Liver (tissue), 9 donors: Measurements from ENCODE around the gene TRIM65. TPM values are rescaled to one million over a fixed set of nuclear protein-coding genes. Genes with fewer than 3 reads are reported as not detected.

Experiments used
- DNase-seq: peaks from one replicate; pipeline ENCODE4 v3.0.0-alpha.2; 2017; ENCODE audit warnings: low spot score
- H3K27ac ChIP-seq, 2 donors: one replicate each; pipeline ENCODE4 v1.7.0; 2013; ENCODE audit warnings: inconsistent platforms in 2 of 2, low read length in 2 of 2, control low read depth in 1 of 2, low read depth in 1 of 2, mild to moderate bottlenecking in 1 of 2
- H3K27me3 ChIP-seq, 4 donors: one replicate each; pipeline versions ENCODE4 v1.6.1 to v1.7.0; 2013; ENCODE audit warnings: low read length in 3 of 4, inconsistent platforms in 1 of 4, mild to moderate bottlenecking in 1 of 4, moderate library complexity in 1 of 4; ENCODE audit not compliant: control insufficient read depth in 4 of 4, insufficient read depth in 4 of 4
- H3K36me3 ChIP-seq, 4 donors: one replicate each; pipeline versions ENCODE4 v1.6.1 to v1.7.0; 2013; ENCODE audit warnings: low read length in 3 of 4, mild to moderate bottlenecking in 3 of 4, low read depth in 1 of 4, moderate library complexity in 1 of 4; ENCODE audit not compliant: control insufficient read depth in 4 of 4, insufficient read depth in 3 of 4
- H3K4me1 ChIP-seq, 4 donors: one replicate each; pipeline versions ENCODE4 v1.6.1 to v1.7.0; 2013; ENCODE audit warnings: low read length in 3 of 4, mild to moderate bottlenecking in 3 of 4, moderate library complexity in 1 of 4; ENCODE audit not compliant: control insufficient read depth in 4 of 4, insufficient read depth in 4 of 4
- H3K4me3 ChIP-seq, 3 donors: one replicate each; pipeline versions ENCODE4 v1.6.1 to v1.7.0; 2013; ENCODE audit warnings: low read length in 3 of 3, control low read depth in 1 of 3, low read depth in 1 of 3, mild to moderate bottlenecking in 1 of 3
- H3K9ac ChIP-seq, 2 donors: one replicate each; pipeline ENCODE4 v1.7.0; 2013; ENCODE audit warnings: low read length in 2 of 2, mild to moderate bottlenecking in 2 of 2, moderate library complexity in 2 of 2, control low read depth in 1 of 2, low read depth in 1 of 2
- H3K9me3 ChIP-seq, 4 donors: one replicate each; pipeline versions ENCODE4 v1.6.1 to v1.7.0; 2013; ENCODE audit warnings: low read length in 3 of 4; ENCODE audit not compliant: control insufficient read depth in 4 of 4
- CTCF ChIP-seq: fragments of 150-350 bp; IDR thresholded peaks from 2 replicates; pipeline ENCODE4 v1.5.1; 2017; ENCODE audit warnings: improper control_type of control experiment, low read depth, low read length; ENCODE audit not compliant: missing input control
- EGR1 ChIP-seq, 2 donors: IDR thresholded peaks; 2 replicates each; pipeline ENCODE4 v1.6.1; 2016 to 2018; ENCODE audit warnings: antibody characterized with exemption in 2 of 2, low read depth in 2 of 2
- FOXA1 ChIP-seq: IDR thresholded peaks from 2 replicates; pipeline ENCODE4 v1.6.1; 2016; ENCODE audit warnings: antibody characterized with exemption
- FOXA2 ChIP-seq: IDR thresholded peaks from 2 replicates; pipeline ENCODE4 v1.6.1; 2016; ENCODE audit warnings: antibody characterized with exemption
- GABPA ChIP-seq, 2 donors: IDR thresholded peaks in 1 of 2; conservative IDR thresholded peaks in 1 of 2; 2 replicates each; pipeline ENCODE4 v1.6.1; 2016; ENCODE audit warnings: antibody characterized with exemption in 2 of 2, mild to moderate bottlenecking in 1 of 2, moderate library complexity in 1 of 2
- HNF4A ChIP-seq, 2 donors: conservative IDR thresholded peaks; 2 replicates each; pipeline ENCODE4 v1.6.1; 2016; ENCODE audit warnings: antibody characterized with exemption in 2 of 2, mild to moderate bottlenecking in 2 of 2
- HNF4G ChIP-seq: IDR thresholded peaks from 2 replicates; pipeline ENCODE4 v1.6.1; 2016; ENCODE audit warnings: antibody characterized with exemption
- JUND ChIP-seq, 2 donors: IDR thresholded peaks; 2 replicates each; pipeline ENCODE4 v1.6.1; 2016; ENCODE audit warnings: antibody characterized with exemption in 2 of 2
- NR2F2 ChIP-seq: IDR thresholded peaks from 2 replicates; pipeline ENCODE4 v1.6.1; 2016; ENCODE audit warnings: antibody characterized with exemption
- RAD21 ChIP-seq, 2 donors: IDR thresholded peaks; 2 replicates each; pipeline ENCODE4 v1.6.1; 2016; ENCODE audit warnings: antibody characterized with exemption in 2 of 2, mild to moderate bottlenecking in 2 of 2
- REST ChIP-seq: IDR thresholded peaks from 2 replicates; pipeline ENCODE4 v1.6.1; 2016; ENCODE audit warnings: antibody characterized with exemption, mild to moderate bottlenecking
- RXRA ChIP-seq, 2 donors: IDR thresholded peaks; 2 replicates each; pipeline ENCODE4 v1.6.1; 2017 to 2018; ENCODE audit warnings: antibody characterized with exemption in 2 of 2, mild to moderate bottlenecking in 1 of 2
- SP1 ChIP-seq: IDR thresholded peaks from 2 replicates; pipeline ENCODE4 v1.6.1; 2018; ENCODE audit warnings: antibody characterized with exemption, mild to moderate bottlenecking
- TAF1 ChIP-seq: conservative IDR thresholded peaks from 2 replicates; pipeline ENCODE4 v1.6.1; 2016; ENCODE audit warnings: antibody characterized with exemption, mild to moderate bottlenecking
- YY1 ChIP-seq: IDR thresholded peaks from 2 replicates; pipeline ENCODE4 v1.6.1; 2016; ENCODE audit warnings: antibody characterized with exemption, mild to moderate bottlenecking
- ZBTB33 ChIP-seq: IDR thresholded peaks from 2 replicates; pipeline ENCODE4 v1.6.1; 2016; ENCODE audit warnings: antibody characterized with exemption
- WGBS: extraction: QIAGEN DNeasy Blood & Tissue Kit; methylation state at CpG from one replicate; pipeline ENCODE4 v1.1.7; 2013; 5-methylcytosine and 5-hydroxymethylcytosine counted together
- polyA plus RNA-seq, 2 donors: library from polyadenylated mRNA; stranded (reverse) in 1 of 2; unstranded in 1 of 2; fragments of 200-250 nt in 1 of 2; fragments of >200 nt in 1 of 2; fragmentation: Nextera tagmentation in 1 of 2; extraction: Ambion mirVana in 1 of 2; gene quantifications; one replicate each; pipeline versions ENCODE4 v1.2.1 to v1.2.3, GENCODE V29; 2013 to 2015
- total RNA-seq, 2 donors: library from RNA; depleted of rRNA; stranded (reverse); fragments of >200 nt; gene quantifications; one replicate each; pipeline ENCODE4 v1.2.3, GENCODE V29; 2014
- TF ChIP-seq, protein P1 (sequence below): IDR thresholded peaks from 2 replicates; pipeline ENCODE4 v1.6.1; 2016; ENCODE audit warnings: antibody characterized with exemption
- TF ChIP-seq, protein P2 (sequence below): IDR thresholded peaks from 2 replicates; pipeline ENCODE4 v1.6.1; 2016; ENCODE audit warnings: antibody characterized with exemption
- donor health status: healthy.
- donor health status: healthy.
- donor health status: healthy.
- donor health status: healthy.
- donor health status: healthy.

The TRIM65 gene
- total and polyA plus RNA-seq, 4 donors: 1.5 to 8.6 (median 6.5) TPM

DNA sequence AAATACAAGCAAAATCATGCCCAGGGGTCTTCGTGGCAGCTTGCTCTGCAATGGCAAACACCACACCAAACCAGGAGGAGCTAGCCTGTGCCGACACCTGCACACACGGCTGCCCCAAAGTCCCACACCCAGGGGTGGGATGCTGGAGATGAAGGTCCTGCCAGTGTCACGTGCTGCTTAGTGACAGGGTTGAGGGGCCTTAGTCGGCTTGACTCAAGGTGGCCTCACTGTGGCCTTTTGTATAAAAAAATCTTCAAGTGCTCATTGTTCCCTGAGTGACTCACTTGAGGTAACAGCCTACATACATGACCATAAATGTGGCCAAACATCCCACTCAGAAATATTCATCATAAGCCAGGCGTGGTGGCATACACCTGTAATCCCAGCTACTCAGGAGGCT lies 7.3 kb downstream of the TRIM65 start:
- Histone ChIP-seq H3K9me3 (no peaks in the 10 kb centered on the region), H3K36me3 (peaks cover 0 to 1% (median 0%) of the 10 kb centered on the region in 4 donors), H3K4me1 (peaks cover 7 to 23% (median 15%) of the 10 kb centered on the region in 4 donors), H3K27ac (no peak overlapping the region), H3K4me3 (no peak overlapping the region), H3K9ac (no peak overlapping the region), H3K27me3 (no peaks in the 10 kb centered on the region)
- TF ChIP-seq REST (no peak), EGR1 (IDR thresholded peaks at IDR 0.05; ENCODE audit: low read depth in 2 of 2) (no peak), CTCF (no peak), FOXA1 (no peak), HNF4G (no peak), NR2F2 (no peak), HNF4A (conservative IDR thresholded peaks at IDR 0.05) (no peak), RXRA (IDR thresholded peaks at IDR 0.05) (no peak), FOXA2 (no peak), RAD21 (IDR thresholded peaks at IDR 0.05) (no peak), TAF1 (no peak), ZBTB33 (no peak), SP1 (no peak), YY1 (no peak), JUND (IDR thresholded peaks at IDR 0.05) (no peak), GABPA (IDR thresholded peaks at IDR 0.05 in 1 of 2, conservative IDR thresholded peaks at IDR 0.05 in 1 of 2) (no peak)
- TF ChIP-seq, protein P1, sequence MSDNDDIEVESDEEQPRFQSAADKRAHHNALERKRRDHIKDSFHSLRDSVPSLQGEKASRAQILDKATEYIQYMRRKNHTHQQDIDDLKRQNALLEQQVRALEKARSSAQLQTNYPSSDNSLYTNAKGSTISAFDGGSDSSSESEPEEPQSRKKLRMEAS: no peak
- TF ChIP-seq, protein P2, sequence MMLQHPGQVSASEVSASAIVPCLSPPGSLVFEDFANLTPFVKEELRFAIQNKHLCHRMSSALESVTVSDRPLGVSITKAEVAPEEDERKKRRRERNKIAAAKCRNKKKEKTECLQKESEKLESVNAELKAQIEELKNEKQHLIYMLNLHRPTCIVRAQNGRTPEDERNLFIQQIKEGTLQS: no peak
- WGBS: 89% methylated on average over 6 of the region's 6 CpGs
- no peak for DNase-seq
